ENCODE results near the gene DAB2IP.

The DAB2IP gene

GRCh38 chr9:121638399-121638798 is 13.0 kb upstream of the DAB2IP start:
- POLR2A ChIA-PET = no interaction called here

DNA sequence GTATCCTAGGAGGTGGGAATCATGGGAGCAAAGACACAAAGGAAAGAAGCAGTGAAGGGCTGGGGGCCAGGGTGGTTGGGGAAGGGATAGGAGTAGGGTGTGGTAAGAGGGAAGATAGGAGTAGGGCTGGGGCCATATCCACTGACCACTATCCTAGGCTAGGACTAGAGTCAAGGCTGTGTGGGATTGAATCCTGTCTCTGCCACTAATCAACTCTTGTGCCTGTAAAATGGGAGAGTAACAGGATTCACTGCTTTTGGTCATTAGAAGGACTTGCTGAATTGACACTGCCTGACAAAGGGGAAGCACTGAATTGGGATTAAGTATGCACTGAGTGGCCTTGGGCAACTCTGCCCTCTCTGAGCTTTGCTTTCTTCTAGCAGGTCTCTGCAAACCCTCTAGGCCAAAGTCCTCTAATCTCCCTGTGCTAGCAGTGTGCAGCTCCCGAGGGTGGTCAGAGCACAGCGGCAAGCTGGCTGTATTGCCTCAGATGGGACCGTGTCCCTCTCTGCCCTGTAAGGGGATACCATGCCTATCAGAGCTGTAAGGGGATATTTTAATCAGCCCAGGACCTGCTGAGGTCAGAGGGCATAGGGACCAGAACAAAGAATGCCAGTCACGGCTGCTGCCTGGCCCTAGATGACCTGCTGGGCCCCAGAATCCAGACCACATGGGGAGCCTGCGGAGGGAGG is 12.4 kb upstream of the DAB2IP start:
- H3K36me3 ChIP-seq (ENCODE audit: control insufficient read depth in 2 of 2, insufficient read depth in 1 of 2, low read length in 2 of 2) = no peaks in the 10 kb centered on the region
- H3K4me3 ChIP-seq (ENCODE audit: low read depth, low read length) = no peak overlapping the region
- CTCF ChIA-PET = interaction anchor here (0.6 to 3.3 kb wide), 10 partner anchors 19 to 131 kb away, joined by 3 to 14 read pairs (median 4); no protein-coding TSS in a partner anchor
- H3K4me1 ChIP-seq (ENCODE audit: control insufficient read depth, insufficient read depth, low read length) = no peaks in the 10 kb centered on the region
- H3K27ac ChIP-seq (ENCODE audit: extremely low read depth, low read depth, low read length) = no peak overlapping the region
- POLR2A ChIA-PET = no interaction called here
- no peaks in the 10 kb centered on the region for H3K9me3 ChIP-seq (ENCODE audit: control insufficient read depth, insufficient read depth, low read depth, low read length)
- TF ChIP-seq EGR2 (tag by site-specific recombination; IDR thresholded peaks at IDR 0.05; ENCODE audit: low read depth) (no peak), ZNF138 (tag by site-specific recombination; IDR thresholded peaks at IDR 0.05; ENCODE audit: borderline replicate concordance) (no peak), ZNF473 (tag by site-specific recombination; IDR thresholded peaks at IDR 0.05) (no peak), ZNF184 (tag by site-specific recombination; IDR thresholded peaks at IDR 0.05) (no peak), ZSCAN23 (tag by site-specific recombination; IDR thresholded peaks at IDR 0.05) (no peak), ZNF792 (tag by site-specific recombination; IDR thresholded peaks at IDR 0.05) (no peak), REPIN1 (tag by site-specific recombination; IDR thresholded peaks at IDR 0.05; ENCODE audit: low read depth) (no peak), GLIS2 (tag by site-specific recombination; IDR thresholded peaks at IDR 0.05) (no peak)
- TF ChIP-seq, protein P1, sequence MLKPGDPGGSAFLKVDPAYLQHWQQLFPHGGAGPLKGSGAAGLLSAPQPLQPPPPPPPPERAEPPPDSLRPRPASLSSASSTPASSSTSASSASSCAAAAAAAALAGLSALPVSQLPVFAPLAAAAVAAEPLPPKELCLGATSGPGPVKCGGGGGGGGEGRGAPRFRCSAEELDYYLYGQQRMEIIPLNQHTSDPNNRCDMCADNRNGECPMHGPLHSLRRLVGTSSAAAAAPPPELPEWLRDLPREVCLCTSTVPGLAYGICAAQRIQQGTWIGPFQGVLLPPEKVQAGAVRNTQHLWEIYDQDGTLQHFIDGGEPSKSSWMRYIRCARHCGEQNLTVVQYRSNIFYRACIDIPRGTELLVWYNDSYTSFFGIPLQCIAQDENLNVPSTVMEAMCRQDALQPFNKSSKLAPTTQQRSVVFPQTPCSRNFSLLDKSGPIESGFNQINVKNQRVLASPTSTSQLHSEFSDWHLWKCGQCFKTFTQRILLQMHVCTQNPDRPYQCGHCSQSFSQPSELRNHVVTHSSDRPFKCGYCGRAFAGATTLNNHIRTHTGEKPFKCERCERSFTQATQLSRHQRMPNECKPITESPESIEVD (tag by site-specific recombination; IDR thresholded peaks at IDR 0.05) = no peak

More at GRCh38 chr9:121638399-121638798, 13.0 kb upstream of the DAB2IP start:
- Histone ChIP-seq H3K9me3 (ENCODE audit: control insufficient read depth, insufficient read depth, low read depth, low read length) (no peaks in the 10 kb centered on the region), H3K36me3 (ENCODE audit: control insufficient read depth in 2 of 2, insufficient read depth in 1 of 2, low read length in 2 of 2) (no peaks in the 10 kb centered on the region), H3K4me1 (ENCODE audit: control insufficient read depth, insufficient read depth, low read length) (no peaks in the 10 kb centered on the region), H3K27ac (ENCODE audit: extremely low read depth, low read depth, low read length) (no peak overlapping the region), H3K4me3 (ENCODE audit: low read depth, low read length) (no peak overlapping the region)
- CTCF ChIA-PET = interaction anchor here (0.6 to 3.3 kb wide), 9 partner anchors 18 to 132 kb away, joined by 3 to 14 read pairs (median 4); no protein-coding TSS in a partner anchor
- no peak for TF ChIP-seq ZNF10 (tag by site-specific recombination; IDR thresholded peaks at IDR 0.05)
- no peak for TF ChIP-seq ZNF501 (tag by site-specific recombination; IDR thresholded peaks at IDR 0.05)
- TF ChIP-seq ZBTB20 (tag by site-specific recombination; IDR thresholded peaks at IDR 0.05) = no peak
- no peak for TF ChIP-seq HOXC10 (CRISPR knock-in tag; IDR thresholded peaks at IDR 0.05)
- no peak for TF ChIP-seq GLI4 (tag by site-specific recombination; IDR thresholded peaks at IDR 0.05)
- TF ChIP-seq ZSCAN23 (tag by site-specific recombination; IDR thresholded peaks at IDR 0.05) = no peak
- TF ChIP-seq SALL2 (tag by site-specific recombination; IDR thresholded peaks at IDR 0.05; ENCODE audit: borderline replicate concordance) = no peak
- no peak for TF ChIP-seq ZNF280C (tag by site-specific recombination; IDR thresholded peaks at IDR 0.05)
- TF ChIP-seq ZNF174 (tag by site-specific recombination; IDR thresholded peaks at IDR 0.05) = no peak
- TF ChIP-seq ZNF677 (tag by site-specific recombination; IDR thresholded peaks at IDR 0.05) = no peak
- no peak for TF ChIP-seq ZNF629 (tag by site-specific recombination; IDR thresholded peaks at IDR 0.05)
- no peak for TF ChIP-seq TSHZ1 (tag by site-specific recombination; IDR thresholded peaks at IDR 0.05; ENCODE audit: borderline replicate concordance)
- TF ChIP-seq ZNF311 (tag by site-specific recombination; IDR thresholded peaks at IDR 0.05; ENCODE audit: borderline replicate concordance) = no peak
- TF ChIP-seq, protein P2, sequence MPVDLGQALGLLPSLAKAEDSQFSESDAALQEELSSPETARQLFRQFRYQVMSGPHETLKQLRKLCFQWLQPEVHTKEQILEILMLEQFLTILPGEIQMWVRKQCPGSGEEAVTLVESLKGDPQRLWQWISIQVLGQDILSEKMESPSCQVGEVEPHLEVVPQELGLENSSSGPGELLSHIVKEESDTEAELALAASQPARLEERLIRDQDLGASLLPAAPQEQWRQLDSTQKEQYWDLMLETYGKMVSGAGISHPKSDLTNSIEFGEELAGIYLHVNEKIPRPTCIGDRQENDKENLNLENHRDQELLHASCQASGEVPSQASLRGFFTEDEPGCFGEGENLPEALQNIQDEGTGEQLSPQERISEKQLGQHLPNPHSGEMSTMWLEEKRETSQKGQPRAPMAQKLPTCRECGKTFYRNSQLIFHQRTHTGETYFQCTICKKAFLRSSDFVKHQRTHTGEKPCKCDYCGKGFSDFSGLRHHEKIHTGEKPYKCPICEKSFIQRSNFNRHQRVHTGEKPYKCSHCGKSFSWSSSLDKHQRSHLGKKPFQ (tag by site-specific recombination; IDR thresholded peaks at IDR 0.05) = no peak
- TF ChIP-seq ZNF16 (tag by site-specific recombination; IDR thresholded peaks at IDR 0.05; ENCODE audit: low read depth) = no peak
- TF ChIP-seq ZNF175 (tag by site-specific recombination; IDR thresholded peaks at IDR 0.05) = no peak
- TF ChIP-seq ZNF596 (tag by site-specific recombination; IDR thresholded peaks at IDR 0.05) = no peak
- no peak for TF ChIP-seq ZFP41 (tag by site-specific recombination; IDR thresholded peaks at IDR 0.05; ENCODE audit: borderline replicate concordance)
- TF ChIP-seq ZNF184 (tag by site-specific recombination; IDR thresholded peaks at IDR 0.05) = no peak
